Kidney epithelial cell (primary cell): ENCODE data around the gene RSAD1. TPM values are rescaled to one million over a fixed set of nuclear protein-coding genes. Genes with fewer than 3 reads are reported as not detected.

ENCODE experiments used
- DNase-seq: peaks from one replicate; pipeline ENCODE4 v3.0.0-alpha.2; 2010; ENCODE audit warnings: low read depth
- H3K27me3 ChIP-seq: 2 replicates; pipeline ENCODE4 v1.6.0; 2011; ENCODE audit warnings: low read length; ENCODE audit not compliant: control insufficient read depth, insufficient read depth
- H3K36me3 ChIP-seq: 2 replicates; pipeline ENCODE4 v1.5.1; 2011; ENCODE audit warnings: low read length; ENCODE audit not compliant: control insufficient read depth, insufficient read depth
- H3K4me3 ChIP-seq: 2 replicates; pipeline ENCODE4 v1.5.1; 2011; ENCODE audit warnings: low read depth, mild to moderate bottlenecking, control low read depth, low read length
- CTCF ChIP-seq: IDR thresholded peaks from 2 replicates; pipeline ENCODE4 v1.5.1; 2011; ENCODE audit warnings: mild to moderate bottlenecking, moderate library complexity, low read length, control low read depth, inconsistent platforms; ENCODE audit not compliant: insufficient read depth, poor library complexity, severe bottlenecking
- total RNA-seq: library from RNA; depleted of rRNA; stranded (reverse); fragments of >200 nt; gene quantifications from 2 replicates; pipeline ENCODE4 v1.2.3, GENCODE V29; 2015

The RSAD1 gene
- total RNA-seq, 1 donor from 2014 or later: 28.4 TPM

- DNase-seq: no peak
- no peaks in the 10 kb centered on the region for H3K27me3 ChIP-seq
- no peak overlapping the region for H3K4me3 ChIP-seq
- TF ChIP-seq CTCF: no peak
- H3K36me3 ChIP-seq: peaks cover 3% of the 10 kb centered on the region
Measured at GRCh38 chr17:50482110-50482509, 3.5 kb downstream of the RSAD1 start.

- TF ChIP-seq CTCF: peak; percentile 92
- H3K27me3 ChIP-seq: no peaks in the 10 kb centered on the region
- peaks cover 3% of the 10 kb centered on the region for H3K36me3 ChIP-seq
Measured at GRCh38 chr17:50482516-50482915, 3.9 kb downstream of the RSAD1 start.

GRCh38 chr17:50483266-50483665 is 4.6 kb downstream of the RSAD1 start:
- no peak for TF ChIP-seq CTCF
- H3K4me3 ChIP-seq: no peak overlapping the region
- no peak for DNase-seq
- H3K27me3 ChIP-seq: no peaks in the 10 kb centered on the region
- peaks cover 3% of the 10 kb centered on the region for H3K36me3 ChIP-seq

More at GRCh38 chr17:50482516-50482915, 3.9 kb downstream of the RSAD1 start:
- H3K4me3 ChIP-seq: no peak overlapping the region
- peak; percentile 88 for DNase-seq

GRCh38 chr17:50484386-50485155 is 5.9 kb downstream of the RSAD1 start:
- no peak for DNase-seq
- no peak overlapping the region for H3K4me3 ChIP-seq
- H3K36me3 ChIP-seq: peaks cover 3% of the 10 kb centered on the region
- TF ChIP-seq CTCF: no peak
- no peaks in the 10 kb centered on the region for H3K27me3 ChIP-seq

- H3K27me3 ChIP-seq: no peaks in the 10 kb centered on the region
- TF ChIP-seq CTCF: no peak
- peaks cover 1% of the 10 kb centered on the region for H3K36me3 ChIP-seq
- H3K4me3 ChIP-seq: no peak overlapping the region
- DNase-seq: no peak
Measured at GRCh38 chr17:50487213-50488096, 8.8 kb downstream of the RSAD1 start.
